Gastroesophageal sphincter (tissue), 4 donors: ENCODE data around the gene TIMM8B. TPM values are rescaled to one million over a fixed set of nuclear protein-coding genes. Genes with fewer than 3 reads are reported as not detected.

ENCODE experiments used
- ATAC-seq: fragments of 150-250 bp; one replicate; pipeline ENCODE4 v1.9.1; 2016; ENCODE audit warnings: mild to moderate bottlenecking, moderate library complexity
- H3K27ac ChIP-seq, 4 donors: fragments of 200-600 bp; sonication (generic) in 3 of 4; 1 replicate in 3 of 4; 2 replicates in 1 of 4; pipeline ENCODE4 v1.5.1; 2016 to 2019
- H3K27me3 ChIP-seq: fragments of 200-600 bp; sonication (generic); one replicate; pipeline ENCODE4 v1.5.1; 2019
- H3K36me3 ChIP-seq, 2 donors: fragments of 200-600 bp; sonication (generic); one replicate each; pipeline ENCODE4 v1.5.1; 2019; ENCODE audit warnings: control low read depth in 1 of 2
- H3K4me1 ChIP-seq, 3 donors: fragments of 200-600 bp; sonication (generic); 1 replicate in 2 of 3; 2 replicates in 1 of 3; pipeline ENCODE4 v1.5.1; 2016 to 2019; ENCODE audit warnings: control low read depth in 2 of 3
- H3K4me3 ChIP-seq, 2 donors: fragments of 200-600 bp; sonication (generic); one replicate each; pipeline ENCODE4 v1.5.1; 2019; ENCODE audit warnings: mild to moderate bottlenecking in 1 of 2, moderate library complexity in 1 of 2
- H3K9me3 ChIP-seq, 3 donors: fragments of 200-600 bp; sonication (generic); one replicate each; pipeline ENCODE4 v1.5.1; 2017 to 2019; ENCODE audit warnings: control low read depth in 2 of 3
- CTCF ChIP-seq, 4 experiments: fragments of 200-600 bp in 2 of 4; fragments of 450-650 bp in 2 of 4; sonication (generic) in 1 of 4; IDR thresholded peaks; one replicate each; pipeline ENCODE4 v1.5.1; 2017 to 2019; ENCODE audit warnings: antibody characterized with exemption in 4 of 4, mild to moderate bottlenecking in 2 of 4, moderate library complexity in 2 of 4
- EP300 ChIP-seq: sonication (generic); formaldehyde crosslinking; IDR thresholded peaks from one replicate; pipeline ENCODE4 v1.6.1; 2017; ENCODE audit warnings: antibody characterized with exemption, mild to moderate bottlenecking
- POLR2A ChIP-seq, 2 donors: fragments of 450-650 bp; IDR thresholded peaks; one replicate each; pipeline ENCODE4 v1.6.1; 2017; ENCODE audit warnings: antibody characterized with exemption in 2 of 2, mild to moderate bottlenecking in 2 of 2, moderate library complexity in 1 of 2
- POLR2AphosphoS5 ChIP-seq: sonication (generic); formaldehyde crosslinking; IDR thresholded peaks from one replicate; pipeline ENCODE4 v1.6.1; 2017; ENCODE audit warnings: antibody characterized with exemption
- WGBS, 2 donors: methylation state at CpG; one replicate each; pipeline ENCODE4 v1.1.5; 2018; ENCODE audit warnings: low coverage in 1 of 2; 5-methylcytosine and 5-hydroxymethylcytosine counted together
- total RNA-seq, 4 donors: library from RNA; depleted of rRNA; stranded (reverse); fragments of >200 nt; gene quantifications; one replicate each; pipeline ENCODE4 v1.1.0, GENCODE V29; 2016

TIMM8B gene
- total RNA-seq, 4 donors from 2014 or later: 19.2 to 37.6 (median 24.8) TPM

GRCh38 chr11:112127056-112127455, 40.5 kb upstream of the TIMM8B start:
- H3K27me3 ChIP-seq: no peaks in the 10 kb centered on the region
- H3K27ac ChIP-seq: no peak overlapping the region
- no peaks in the 10 kb centered on the region for H3K36me3 ChIP-seq
- peaks cover 0 to 12% (median 6%) of the 10 kb centered on the region in 3 donors for H3K4me1 ChIP-seq
- WGBS, 2 donors: 85 to 100% methylated on average over 2 of the region's 2 CpGs
- no peaks in the 10 kb centered on the region for H3K9me3 ChIP-seq
- ATAC-seq: no peak
- H3K4me3 ChIP-seq: no peak overlapping the region
- no peak for TF ChIP-seq POLR2A (IDR thresholded peaks at IDR 0.05)

GRCh38 chr11:112123129-112123528, 36.6 kb upstream of the TIMM8B start:
- TF ChIP-seq POLR2AphosphoS5 (no peak), EP300 (no peak), POLR2A (IDR thresholded peaks at IDR 0.05) (no peak), CTCF (IDR thresholded peaks at IDR 0.05) (no peak)
- Histone ChIP-seq H3K4me1 (peaks cover 0 to under 1% (median 0%) of the 10 kb centered on the region in 3 donors), H3K9me3 (no peaks in the 10 kb centered on the region), H3K4me3 (no peak overlapping the region), H3K27ac (no peak overlapping the region), H3K27me3 (no peaks in the 10 kb centered on the region), H3K36me3 (peaks cover 0 to 14% of the 10 kb centered on the region in 2 donors)
- 50% methylated on average over 4 of the region's 4 CpGs for WGBS, 2 donors
- ATAC-seq: no peak

- no peak for TF ChIP-seq POLR2A (IDR thresholded peaks at IDR 0.05)
- no peak for TF ChIP-seq CTCF (IDR thresholded peaks at IDR 0.05)
- no peak for TF ChIP-seq POLR2AphosphoS5
- no peak for TF ChIP-seq EP300
- Histone ChIP-seq H3K36me3 (peaks cover 0 to 14% of the 10 kb centered on the region in 2 donors), H3K4me1 (no peaks in the 10 kb centered on the region), H3K27me3 (no peaks in the 10 kb centered on the region), H3K4me3 (no peak overlapping the region), H3K27ac (no peak overlapping the region), H3K9me3 (no peaks in the 10 kb centered on the region)
- no peak for ATAC-seq
- WGBS, 2 donors: 89 to 100% methylated on average over 1 to 5 of the region's 5 CpGs
Observed at GRCh38 chr11:112121981-112122615, 35.5 kb upstream of the TIMM8B start.

- Histone ChIP-seq H3K27me3 (no peaks in the 10 kb centered on the region), H3K4me3 (no peak overlapping the region)
Observed at GRCh38 chr11:112118176-112118575, 31.6 kb upstream of the TIMM8B start.

GRCh38 chr11:112115386-112115785, 28.8 kb upstream of the TIMM8B start:
- Histone ChIP-seq H3K9me3 (no peaks in the 10 kb centered on the region), H3K4me3 (no peak overlapping the region), H3K27ac (no peak overlapping the region), H3K36me3 (peaks cover 0 to 14% of the 10 kb centered on the region in 2 donors), H3K4me1 (no peaks in the 10 kb centered on the region), H3K27me3 (no peaks in the 10 kb centered on the region)
- ATAC-seq: no peak
- TF ChIP-seq POLR2AphosphoS5 (no peak), CTCF (IDR thresholded peaks at IDR 0.05) (no peak), POLR2A (IDR thresholded peaks at IDR 0.05) (no peak), EP300 (no peak)
- WGBS, 2 donors: 65 to 86% methylated on average over 5 of the region's 5 CpGs

More at GRCh38 chr11:112118176-112118575, 31.6 kb upstream of the TIMM8B start:
- H3K4me1 ChIP-seq: no peaks in the 10 kb centered on the region
- 57 to 88% methylated on average over 1 of the region's 2 CpGs for WGBS, 2 donors
- no peak for ATAC-seq
- no peak overlapping the region for H3K27ac ChIP-seq
- peaks cover 0 to 14% of the 10 kb centered on the region in 2 donors for H3K36me3 ChIP-seq
- TF ChIP-seq CTCF (IDR thresholded peaks at IDR 0.05) (no peak), POLR2AphosphoS5 (no peak), EP300 (no peak), POLR2A (IDR thresholded peaks at IDR 0.05) (no peak)
- no peaks in the 10 kb centered on the region for H3K9me3 ChIP-seq
